Measurements from ENCODE around the gene SYTL4. TPM values are rescaled to one million over a fixed set of nuclear protein-coding genes. Genes with fewer than 3 reads are reported as not detected.
A peak's percentile ranks its signal among the peaks of the same experiment; 100 is the strongest.

SYTL4 gene
- total and polyA plus RNA-seq, 2 of the 13 experiments (the other 11 are each of a cell fraction or from before 2014, with no cell fraction given): 0.41 to 0.73 TPM

- TF ChIP-seq, protein P1, sequence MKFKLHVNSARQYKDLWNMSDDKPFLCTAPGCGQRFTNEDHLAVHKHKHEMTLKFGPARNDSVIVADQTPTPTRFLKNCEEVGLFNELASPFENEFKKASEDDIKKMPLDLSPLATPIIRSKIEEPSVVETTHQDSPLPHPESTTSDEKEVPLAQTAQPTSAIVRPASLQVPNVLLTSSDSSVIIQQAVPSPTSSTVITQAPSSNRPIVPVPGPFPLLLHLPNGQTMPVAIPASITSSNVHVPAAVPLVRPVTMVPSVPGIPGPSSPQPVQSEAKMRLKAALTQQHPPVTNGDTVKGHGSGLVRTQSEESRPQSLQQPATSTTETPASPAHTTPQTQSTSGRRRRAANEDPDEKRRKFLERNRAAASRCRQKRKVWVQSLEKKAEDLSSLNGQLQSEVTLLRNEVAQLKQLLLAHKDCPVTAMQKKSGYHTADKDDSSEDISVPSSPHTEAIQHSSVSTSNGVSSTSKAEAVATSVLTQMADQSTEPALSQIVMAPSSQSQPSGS (CRISPR knock-in tag; IDR thresholded peaks at IDR 0.05): no peak; the same call in 1 of the 2 replicates
- TF ChIP-seq ATF7-NPFF (CRISPR knock-in tag; IDR thresholded peaks at IDR 0.05; ENCODE audit: low read depth): no peak
- TF ChIP-seq RXRB (CRISPR knock-in tag; IDR thresholded peaks at IDR 0.05; ENCODE audit: borderline replicate concordance): peak; percentile 39; the same call in 1 of the 2 replicates
- TF ChIP-seq, protein P2, sequence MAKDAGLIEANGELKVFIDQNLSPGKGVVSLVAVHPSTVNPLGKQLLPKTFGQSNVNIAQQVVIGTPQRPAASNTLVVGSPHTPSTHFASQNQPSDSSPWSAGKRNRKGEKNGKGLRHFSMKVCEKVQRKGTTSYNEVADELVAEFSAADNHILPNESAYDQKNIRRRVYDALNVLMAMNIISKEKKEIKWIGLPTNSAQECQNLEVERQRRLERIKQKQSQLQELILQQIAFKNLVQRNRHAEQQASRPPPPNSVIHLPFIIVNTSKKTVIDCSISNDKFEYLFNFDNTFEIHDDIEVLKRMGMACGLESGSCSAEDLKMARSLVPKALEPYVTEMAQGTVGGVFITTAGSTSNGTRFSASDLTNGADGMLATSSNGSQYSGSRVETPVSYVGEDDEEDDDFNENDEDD (CRISPR knock-in tag; IDR thresholded peaks at IDR 0.05; ENCODE audit: borderline replicate concordance): no peak
- no peak for TF ChIP-seq BRD4 (CRISPR knock-in tag; IDR thresholded peaks at IDR 0.05)
- TF ChIP-seq, protein P3, sequence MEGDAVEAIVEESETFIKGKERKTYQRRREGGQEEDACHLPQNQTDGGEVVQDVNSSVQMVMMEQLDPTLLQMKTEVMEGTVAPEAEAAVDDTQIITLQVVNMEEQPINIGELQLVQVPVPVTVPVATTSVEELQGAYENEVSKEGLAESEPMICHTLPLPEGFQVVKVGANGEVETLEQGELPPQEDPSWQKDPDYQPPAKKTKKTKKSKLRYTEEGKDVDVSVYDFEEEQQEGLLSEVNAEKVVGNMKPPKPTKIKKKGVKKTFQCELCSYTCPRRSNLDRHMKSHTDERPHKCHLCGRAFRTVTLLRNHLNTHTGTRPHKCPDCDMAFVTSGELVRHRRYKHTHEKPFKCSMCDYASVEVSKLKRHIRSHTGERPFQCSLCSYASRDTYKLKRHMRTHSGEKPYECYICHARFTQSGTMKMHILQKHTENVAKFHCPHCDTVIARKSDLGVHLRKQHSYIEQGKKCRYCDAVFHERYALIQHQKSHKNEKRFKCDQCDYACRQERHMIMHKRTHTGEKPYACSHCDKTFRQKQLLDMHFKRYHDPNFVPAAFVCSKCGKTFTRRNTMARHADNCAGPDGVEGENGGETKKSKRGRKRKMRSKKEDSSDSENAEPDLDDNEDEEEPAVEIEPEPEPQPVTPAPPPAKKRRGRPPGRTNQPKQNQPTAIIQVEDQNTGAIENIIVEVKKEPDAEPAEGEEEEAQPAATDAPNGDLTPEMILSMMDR (CRISPR knock-in tag; IDR thresholded peaks at IDR 0.05): 0 out of 2 replicates have a peak, but pooled peaks have one; percentile 13
- TF ChIP-seq ZFX (CRISPR knock-in tag; IDR thresholded peaks at IDR 0.05; ENCODE audit: low read depth): peak; percentile 47; the same call in 1 of the 2 replicates
- no peak for TF ChIP-seq EEA1 (CRISPR knock-in tag; IDR thresholded peaks at IDR 0.05; ENCODE audit: borderline replicate concordance)
- no peak for TF ChIP-seq ZBTB42 (CRISPR knock-in tag; IDR thresholded peaks at IDR 0.05)
- no peak for TF ChIP-seq POGZ (CRISPR knock-in tag; IDR thresholded peaks at IDR 0.05)
- TF ChIP-seq ZMYM4 (CRISPR knock-in tag; IDR thresholded peaks at IDR 0.05): peak; percentile 43; the same call in 1 of the 2 replicates
- TF ChIP-seq ZNF274 (CRISPR knock-in tag; IDR thresholded peaks at IDR 0.05): no peak
- peak; percentile 8 for TF ChIP-seq TEAD3 (CRISPR knock-in tag; optimal IDR thresholded peaks at IDR 0.05; ENCODE audit: borderline replicate concordance)
- TF ChIP-seq, protein P4, sequence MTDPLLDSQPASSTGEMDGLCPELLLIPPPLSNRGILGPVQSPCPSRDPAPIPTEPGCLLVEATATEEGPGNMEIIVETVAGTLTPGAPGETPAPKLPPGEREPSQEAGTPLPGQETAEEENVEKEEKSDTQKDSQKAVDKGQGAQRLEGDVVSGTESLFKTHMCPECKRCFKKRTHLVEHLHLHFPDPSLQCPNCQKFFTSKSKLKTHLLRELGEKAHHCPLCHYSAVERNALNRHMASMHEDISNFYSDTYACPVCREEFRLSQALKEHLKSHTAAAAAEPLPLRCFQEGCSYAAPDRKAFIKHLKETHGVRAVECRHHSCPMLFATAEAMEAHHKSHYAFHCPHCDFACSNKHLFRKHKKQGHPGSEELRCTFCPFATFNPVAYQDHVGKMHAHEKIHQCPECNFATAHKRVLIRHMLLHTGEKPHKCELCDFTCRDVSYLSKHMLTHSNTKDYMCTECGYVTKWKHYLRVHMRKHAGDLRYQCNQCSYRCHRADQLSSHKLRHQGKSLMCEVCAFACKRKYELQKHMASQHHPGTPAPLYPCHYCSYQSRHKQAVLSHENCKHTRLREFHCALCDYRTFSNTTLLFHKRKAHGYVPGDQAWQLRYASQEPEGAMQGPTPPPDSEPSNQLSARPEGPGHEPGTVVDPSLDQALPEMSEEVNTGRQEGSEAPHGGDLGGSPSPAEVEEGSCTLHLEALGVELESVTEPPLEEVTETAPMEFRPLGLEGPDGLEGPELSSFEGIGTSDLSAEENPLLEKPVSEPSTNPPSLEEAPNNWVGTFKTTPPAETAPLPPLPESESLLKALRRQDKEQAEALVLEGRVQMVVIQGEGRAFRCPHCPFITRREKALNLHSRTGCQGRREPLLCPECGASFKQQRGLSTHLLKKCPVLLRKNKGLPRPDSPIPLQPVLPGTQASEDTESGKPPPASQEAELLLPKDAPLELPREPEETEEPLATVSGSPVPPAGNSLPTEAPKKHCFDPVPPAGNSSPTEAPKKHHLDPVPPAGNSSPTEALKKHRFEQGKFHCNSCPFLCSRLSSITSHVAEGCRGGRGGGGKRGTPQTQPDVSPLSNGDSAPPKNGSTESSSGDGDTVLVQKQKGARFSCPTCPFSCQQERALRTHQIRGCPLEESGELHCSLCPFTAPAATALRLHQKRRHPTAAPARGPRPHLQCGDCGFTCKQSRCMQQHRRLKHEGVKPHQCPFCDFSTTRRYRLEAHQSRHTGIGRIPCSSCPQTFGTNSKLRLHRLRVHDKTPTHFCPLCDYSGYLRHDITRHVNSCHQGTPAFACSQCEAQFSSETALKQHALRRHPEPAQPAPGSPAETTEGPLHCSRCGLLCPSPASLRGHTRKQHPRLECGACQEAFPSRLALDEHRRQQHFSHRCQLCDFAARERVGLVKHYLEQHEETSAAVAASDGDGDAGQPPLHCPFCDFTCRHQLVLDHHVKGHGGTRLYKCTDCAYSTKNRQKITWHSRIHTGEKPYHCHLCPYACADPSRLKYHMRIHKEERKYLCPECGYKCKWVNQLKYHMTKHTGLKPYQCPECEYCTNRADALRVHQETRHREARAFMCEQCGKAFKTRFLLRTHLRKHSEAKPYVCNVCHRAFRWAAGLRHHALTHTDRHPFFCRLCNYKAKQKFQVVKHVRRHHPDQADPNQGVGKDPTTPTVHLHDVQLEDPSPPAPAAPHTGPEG (CRISPR knock-in tag; IDR thresholded peaks at IDR 0.05): no peak
- 0 out of 2 replicates have a peak, but pooled peaks have one; percentile 27 for TF ChIP-seq REPIN1 (CRISPR knock-in tag; IDR thresholded peaks at IDR 0.05; ENCODE audit: borderline replicate concordance, low read depth)
- TF ChIP-seq RCOR2 (CRISPR knock-in tag; IDR thresholded peaks at IDR 0.05): no peak
- TF ChIP-seq REXO4 (CRISPR knock-in tag; IDR thresholded peaks at IDR 0.05; ENCODE audit: borderline replicate concordance): no peak
- no peak for TF ChIP-seq MBNL3 (CRISPR knock-in tag; conservative IDR thresholded peaks at IDR 0.05)
- no peak for TF ChIP-seq U2AF2 (IDR thresholded peaks at IDR 0.05; ENCODE audit: low read depth, low read length)
These were observed 82.2 kb downstream of the SYTL4 start (continued) for GRCh38 chrX:100649550-100650356.

Measured in HepG2 (cell line).